Heart right ventricle (tissue), 16 donors: Measurements from ENCODE around the gene BCDIN3D. TPM values are rescaled to one million over a fixed set of nuclear protein-coding genes. Genes with fewer than 3 reads are reported as not detected.
"Not testable (repeated sequence)": the region's sequence is repeated elsewhere in the genome, so short reads cannot be mapped to it uniquely, and the experiment has no call there.

Experiments
- ATAC-seq, 8 donors: fragments of 200-7000 bp; cut with Tn5 transposase; one replicate each; pipeline ENCODE4 v1.9.1; 2020; ENCODE audit warnings: mild to moderate bottlenecking in 8 of 8, moderate library complexity in 8 of 8, moderate number of reproducible peaks in 1 of 8
- DNase-seq, 2 donors: peaks; one replicate each; pipeline ENCODE4 v3.0.0-alpha.2; 2020
- H3K27ac ChIP-seq, 10 donors: fragments of 200-600 bp; sonication (generic) in 2 of 10; one replicate each; pipeline versions ENCODE4 v1.5.0 to v1.8.0; 2020 to 2022; ENCODE audit warnings: mild to moderate bottlenecking in 3 of 10
- H3K27me3 ChIP-seq, 7 donors: fragments of 200-600 bp; one replicate each; pipeline ENCODE4 v1.8.0; 2021 to 2022; ENCODE audit warnings: mild to moderate bottlenecking in 2 of 7
- H3K36me3 ChIP-seq, 9 donors: fragments of 200-600 bp; sonication (generic) in 1 of 9; one replicate each; pipeline versions ENCODE4 v1.5.0 to v1.8.0; 2020 to 2022; ENCODE audit warnings: mild to moderate bottlenecking in 2 of 9
- H3K4me1 ChIP-seq, 9 donors: fragments of 200-600 bp; sonication (generic) in 1 of 9; one replicate each; pipeline versions ENCODE4 v1.5.0 to v1.8.0; 2020 to 2022; ENCODE audit warnings: mild to moderate bottlenecking in 4 of 9
- H3K4me3 ChIP-seq, 10 donors: fragments of 200-600 bp; sonication (generic) in 2 of 10; one replicate each; pipeline versions ENCODE4 v1.5.0 to v1.8.0; 2020 to 2022; ENCODE audit warnings: mild to moderate bottlenecking in 7 of 10, moderate library complexity in 2 of 10
- H3K9me3 ChIP-seq, 11 donors: fragments of 200-600 bp in 10 of 11; sonication (generic) in 2 of 11; one replicate each; pipeline versions ENCODE4 v1.5.0 to v1.8.0; 2013 to 2022; ENCODE audit warnings: mild to moderate bottlenecking in 2 of 11, control low read depth in 1 of 11, moderate library complexity in 1 of 11
- WGBS, 2 donors: extraction: QIAGEN DNeasy Blood & Tissue Kit; methylation state at CpG; one replicate each; pipeline ENCODE4 v1.1.7; 2013; ENCODE audit warnings: inconsistent platforms in 1 of 2; 5-methylcytosine and 5-hydroxymethylcytosine counted together
- intact Hi-C, 10 donors: fragments of 100-400 bp; cut with DNase I; formaldehyde crosslinking; loops; one replicate each; pipeline versions ENCODE4 v1.11.1 to v1.14.2; 2022
- polyA plus RNA-seq, 2 donors: library from polyadenylated mRNA; stranded (reverse); fragments of 200-250 nt; gene quantifications; one replicate each; pipeline ENCODE4 v1.2.3, GENCODE V29; 2013
- total RNA-seq, 10 donors: library from RNA; stranded (reverse); fragmentation: NEBNext Ultra II Directional in 3 of 10; extraction: Animal tissue kit (Norgen Biotek cat#: 25700) in 3 of 10; gene quantifications; one replicate each; pipeline versions ENCODE4 v1.2.1 to v1.2.4, GENCODE V29; 2021 to 2023
- TF ChIP-seq, protein P1 (sequence below), 9 donors: fragments of 200-600 bp; sonication (generic) in 2 of 9; IDR thresholded peaks; one replicate each; pipeline versions ENCODE4 v1.5.0 to v1.8.0; 2021 to 2022; ENCODE audit warnings: antibody characterized with exemption in 9 of 9, mild to moderate bottlenecking in 5 of 9, moderate library complexity in 1 of 9
- donor health status: Arrhythmogenic right ventricular cardiomyopathy.
- donor health status: ischemic (EF 13 %, LVEDD 7.1; RV severe dilation, severe dysfunction).
- donor health status: healthy with polysubstance abuse.
- donor health status: DM: no; HTN: yes; CAD: no.
- donor health status: DM: no; HTN: no; CAD: no.
- donor health status: ischemic (EF 25% LVEDD 6.9; RV normal size, moderate dysfunction).
- donor health status: ischemic (EF 25% LVEDD 5.7; RV mildly dilated, moderate dysfunction).
- donor health status: healthy.
- donor health status: DM: yes; HTN: yes; CAD: no.
- donor health status: Ischemic cardiomyopathy.
- donor health status: ischemic (EF 35%, LVEDD 5.7; RV mildly dilated, moderate dysfunction).
- donor health status: nonischemic (EF 11% LVEDD 7.7; RV severe dilation, severe dysfunction).
- donor health status: DM: yes; HTN: yes; CAD: no.
- donor health status: PGD.
- donor health status: ischemic (EF 29% LVEDD 5.4; RV normal size, mild dysfunction).
- donor health status: nonischemic (EF 23%, LVEDD 6.1; RV moderate dilation, normal function).

BCDIN3D gene
- total and polyA plus RNA-seq, 12 donors = 1.1 to 3.9 (median 2.1) TPM

- no peak for ATAC-seq
- TF ChIP-seq, protein P1, sequence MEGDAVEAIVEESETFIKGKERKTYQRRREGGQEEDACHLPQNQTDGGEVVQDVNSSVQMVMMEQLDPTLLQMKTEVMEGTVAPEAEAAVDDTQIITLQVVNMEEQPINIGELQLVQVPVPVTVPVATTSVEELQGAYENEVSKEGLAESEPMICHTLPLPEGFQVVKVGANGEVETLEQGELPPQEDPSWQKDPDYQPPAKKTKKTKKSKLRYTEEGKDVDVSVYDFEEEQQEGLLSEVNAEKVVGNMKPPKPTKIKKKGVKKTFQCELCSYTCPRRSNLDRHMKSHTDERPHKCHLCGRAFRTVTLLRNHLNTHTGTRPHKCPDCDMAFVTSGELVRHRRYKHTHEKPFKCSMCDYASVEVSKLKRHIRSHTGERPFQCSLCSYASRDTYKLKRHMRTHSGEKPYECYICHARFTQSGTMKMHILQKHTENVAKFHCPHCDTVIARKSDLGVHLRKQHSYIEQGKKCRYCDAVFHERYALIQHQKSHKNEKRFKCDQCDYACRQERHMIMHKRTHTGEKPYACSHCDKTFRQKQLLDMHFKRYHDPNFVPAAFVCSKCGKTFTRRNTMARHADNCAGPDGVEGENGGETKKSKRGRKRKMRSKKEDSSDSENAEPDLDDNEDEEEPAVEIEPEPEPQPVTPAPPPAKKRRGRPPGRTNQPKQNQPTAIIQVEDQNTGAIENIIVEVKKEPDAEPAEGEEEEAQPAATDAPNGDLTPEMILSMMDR (IDR thresholded peaks at IDR 0.05) = no peak
- intact Hi-C loops = loop anchor here in 3 of 10 donors (10.0 kb wide), 2 partner anchors 91 to 191 kb away; partner anchors contain the start of genes ASIC1 (in 3 of the 3) and AQP2 (in 1 of the 3)
- H3K36me3 ChIP-seq = no peaks in the 10 kb centered on the region
- H3K27me3 ChIP-seq = peaks cover 0 to 15% (median 6%) of the 10 kb centered on the region in 7 donors
- H3K4me3 ChIP-seq = no peak overlapping the region
- DNase-seq = no peak
- H3K27ac ChIP-seq = no peak overlapping the region
- 71 to 77% methylated on average over 17 of the region's 17 CpGs for WGBS, 2 donors
- H3K4me1 ChIP-seq = peaks cover 17 to 23% (median 21%) of the 10 kb centered on the region in 9 donors
- H3K9me3 ChIP-seq = no peaks in the 10 kb centered on the region
Measured at GRCh38 chr12:49863946-49864797, 21.3 kb upstream of the BCDIN3D start.

- H3K9me3 ChIP-seq, H3K36me3 ChIP-seq, ATAC-seq, H3K27ac ChIP-seq, H3K4me1 ChIP-seq, DNase-seq, H3K4me3 ChIP-seq: not testable (repeated sequence)
- 80 to 92% methylated on average over 2 to 31 of the region's 31 CpGs for WGBS, 2 donors
- peaks cover 0 to 16% (median 7%) of the 10 kb centered on the region in 7 donors for H3K27me3 ChIP-seq
- intact Hi-C loops = loop anchor here in 3 of 10 donors (10.0 kb wide), 2 partner anchors 94 to 194 kb away; partner anchors contain the start of genes ASIC1 (in 3 of the 3) and AQP2 (in 1 of the 3)
Measured at GRCh38 chr12:49860921-49861320, 18.0 kb upstream of the BCDIN3D start.

GRCh38 chr12:49855890-49856289, 13.0 kb upstream of the BCDIN3D start:
- WGBS, 2 donors = 87 to 88% methylated on average over 4 of the region's 4 CpGs
- H3K9me3 ChIP-seq, ATAC-seq, H3K27me3 ChIP-seq, H3K4me1 ChIP-seq, DNase-seq, H3K36me3 ChIP-seq, intact Hi-C loops, H3K4me3 ChIP-seq, H3K27ac ChIP-seq: not testable (repeated sequence)

- TF ChIP-seq, protein P1 (IDR thresholded peaks at IDR 0.05) = no peak
- Histone ChIP-seq H3K27ac (no peak overlapping the region), H3K27me3 (peaks cover 0 to 19% (median 5%) of the 10 kb centered on the region in 7 donors), H3K9me3 (peaks cover 0 to 5% (median 0%) of the 10 kb centered on the region in 11 donors), H3K4me1 (no peaks in the 10 kb centered on the region), H3K4me3 (no peak overlapping the region), H3K36me3 (no peaks in the 10 kb centered on the region)
- intact Hi-C loops = no loop called here
- ATAC-seq = no peak
- 88 to 91% methylated on average over 4 of the region's 4 CpGs for WGBS, 2 donors
- DNase-seq = no peak
Measured at GRCh38 chr12:49854976-49855375, 12.1 kb upstream of the BCDIN3D start.

DNA sequence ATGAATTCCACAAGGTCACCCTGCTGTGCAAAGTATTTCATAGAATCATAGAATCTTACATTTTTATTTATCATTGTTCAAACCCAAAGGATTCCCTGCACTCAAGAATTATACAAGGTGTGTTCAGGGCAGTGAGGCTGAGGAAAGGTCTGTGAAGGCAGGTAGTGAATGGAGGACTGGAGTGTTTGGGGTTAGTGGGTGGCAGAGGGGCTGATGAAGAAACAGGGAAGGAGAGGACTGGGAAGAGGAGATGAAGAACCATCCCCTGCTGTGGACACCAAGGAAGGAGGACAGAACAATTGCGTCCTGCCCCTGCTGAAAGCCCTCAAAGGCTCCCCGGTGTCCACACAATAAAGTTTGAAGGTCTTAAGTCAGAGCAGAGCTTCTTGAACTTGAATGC, 10.8 kb upstream of the BCDIN3D start:
- intact Hi-C loops = no loop called here
- no peaks in the 10 kb centered on the region for H3K36me3 ChIP-seq
- H3K27me3 ChIP-seq = peaks cover 0 to 30% (median 13%) of the 10 kb centered on the region in 7 donors
- ATAC-seq = no peak
- TF ChIP-seq, protein P1 (IDR thresholded peaks at IDR 0.05) = no peak
- H3K4me3 ChIP-seq = no peak overlapping the region
- no peak overlapping the region for H3K27ac ChIP-seq
- DNase-seq = no peak
- WGBS, 2 donors = 78 to 80% methylated on average over 2 of the region's 2 CpGs
- H3K9me3 ChIP-seq = peaks cover 0 to 5% (median 0%) of the 10 kb centered on the region in 11 donors
- H3K4me1 ChIP-seq = no peaks in the 10 kb centered on the region
